ENCODE results near the gene CFAP65. TPM values are rescaled to one million over a fixed set of nuclear protein-coding genes. Genes with fewer than 3 reads are reported as not detected.
A peak's percentile ranks its signal among the peaks of the same experiment; 100 is the strongest.

Gene CFAP65
- total RNA-seq, 2 donors from 2014 or later, result 0.05 to 1.6 TPM

- no peaks in the 10 kb centered on the region for H3K36me3 ChIP-seq
- H3K4me1 ChIP-seq, result peaks cover 3% of the 10 kb centered on the region
- H3K4me3 ChIP-seq, result no peak overlapping the region
- no peak overlapping the region for H3K9ac ChIP-seq (ENCODE audit: low read depth in 2 of 2, low read length in 2 of 2)
- H3K9me3 ChIP-seq, result no peaks in the 10 kb centered on the region
- peak; percentile 53 for DNase-seq
- intact Hi-C loops (cut with DNase I), result no loop called here
- H3K27ac ChIP-seq, result no peak overlapping the region
- TF ChIP-seq, protein P1, sequence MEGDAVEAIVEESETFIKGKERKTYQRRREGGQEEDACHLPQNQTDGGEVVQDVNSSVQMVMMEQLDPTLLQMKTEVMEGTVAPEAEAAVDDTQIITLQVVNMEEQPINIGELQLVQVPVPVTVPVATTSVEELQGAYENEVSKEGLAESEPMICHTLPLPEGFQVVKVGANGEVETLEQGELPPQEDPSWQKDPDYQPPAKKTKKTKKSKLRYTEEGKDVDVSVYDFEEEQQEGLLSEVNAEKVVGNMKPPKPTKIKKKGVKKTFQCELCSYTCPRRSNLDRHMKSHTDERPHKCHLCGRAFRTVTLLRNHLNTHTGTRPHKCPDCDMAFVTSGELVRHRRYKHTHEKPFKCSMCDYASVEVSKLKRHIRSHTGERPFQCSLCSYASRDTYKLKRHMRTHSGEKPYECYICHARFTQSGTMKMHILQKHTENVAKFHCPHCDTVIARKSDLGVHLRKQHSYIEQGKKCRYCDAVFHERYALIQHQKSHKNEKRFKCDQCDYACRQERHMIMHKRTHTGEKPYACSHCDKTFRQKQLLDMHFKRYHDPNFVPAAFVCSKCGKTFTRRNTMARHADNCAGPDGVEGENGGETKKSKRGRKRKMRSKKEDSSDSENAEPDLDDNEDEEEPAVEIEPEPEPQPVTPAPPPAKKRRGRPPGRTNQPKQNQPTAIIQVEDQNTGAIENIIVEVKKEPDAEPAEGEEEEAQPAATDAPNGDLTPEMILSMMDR (IDR thresholded peaks at IDR 0.05), result no peak
- no peaks in the 10 kb centered on the region for H3K27me3 ChIP-seq
Measured at GRCh38 chr2:219037783-219038499, 3.4 kb downstream of the CFAP65 start.

- H3K4me1 ChIP-seq, result no peaks in the 10 kb centered on the region
- no peaks in the 10 kb centered on the region for H3K9me3 ChIP-seq
- no peak overlapping the region for H3K9ac ChIP-seq (ENCODE audit: low read depth in 2 of 2, low read length in 2 of 2)
- no peaks in the 10 kb centered on the region for H3K36me3 ChIP-seq
- TF ChIP-seq, protein P1 (IDR thresholded peaks at IDR 0.05), result no peak
- no peak overlapping the region for H3K27ac ChIP-seq
- no peaks in the 10 kb centered on the region for H3K27me3 ChIP-seq
- no peak overlapping the region for H3K4me3 ChIP-seq
- intact Hi-C loops (cut with DNase I), result no loop called here
- DNase-seq, result no peak
Measured at GRCh38 chr2:219035942-219036341, 5.4 kb downstream of the CFAP65 start.

DNA sequence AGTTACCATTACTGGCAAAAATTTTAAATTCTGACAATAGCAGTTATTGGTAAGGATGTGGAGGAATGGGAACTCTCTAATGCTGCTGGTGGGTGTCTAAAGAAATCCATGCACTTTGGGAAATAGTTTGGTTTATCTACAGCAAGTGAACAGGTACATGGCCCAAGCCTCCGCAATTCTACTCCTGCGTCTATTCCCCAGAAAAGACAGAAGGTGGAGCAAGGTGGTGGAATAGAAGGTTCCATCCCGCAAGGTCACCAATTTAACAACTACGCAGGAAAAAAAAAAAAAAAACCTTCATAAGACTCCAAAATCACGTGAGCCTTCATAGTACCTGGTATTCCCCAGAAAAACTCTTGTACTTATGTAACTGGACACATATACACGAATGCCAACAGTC lies 6.5 kb downstream of the CFAP65 start:
- DNase-seq, result no peak
- intact Hi-C loops (cut with DNase I), result no loop called here
- no peaks in the 10 kb centered on the region for H3K36me3 ChIP-seq
- H3K4me3 ChIP-seq, result no peak overlapping the region
- TF ChIP-seq, protein P1 (IDR thresholded peaks at IDR 0.05), result no peak
- H3K9me3 ChIP-seq, result no peaks in the 10 kb centered on the region
- H3K9ac ChIP-seq (ENCODE audit: low read depth in 2 of 2, low read length in 2 of 2), result no peak overlapping the region
- no peaks in the 10 kb centered on the region for H3K27me3 ChIP-seq
- H3K27ac ChIP-seq, result no peak overlapping the region
- H3K4me1 ChIP-seq, result no peaks in the 10 kb centered on the region

DNA sequence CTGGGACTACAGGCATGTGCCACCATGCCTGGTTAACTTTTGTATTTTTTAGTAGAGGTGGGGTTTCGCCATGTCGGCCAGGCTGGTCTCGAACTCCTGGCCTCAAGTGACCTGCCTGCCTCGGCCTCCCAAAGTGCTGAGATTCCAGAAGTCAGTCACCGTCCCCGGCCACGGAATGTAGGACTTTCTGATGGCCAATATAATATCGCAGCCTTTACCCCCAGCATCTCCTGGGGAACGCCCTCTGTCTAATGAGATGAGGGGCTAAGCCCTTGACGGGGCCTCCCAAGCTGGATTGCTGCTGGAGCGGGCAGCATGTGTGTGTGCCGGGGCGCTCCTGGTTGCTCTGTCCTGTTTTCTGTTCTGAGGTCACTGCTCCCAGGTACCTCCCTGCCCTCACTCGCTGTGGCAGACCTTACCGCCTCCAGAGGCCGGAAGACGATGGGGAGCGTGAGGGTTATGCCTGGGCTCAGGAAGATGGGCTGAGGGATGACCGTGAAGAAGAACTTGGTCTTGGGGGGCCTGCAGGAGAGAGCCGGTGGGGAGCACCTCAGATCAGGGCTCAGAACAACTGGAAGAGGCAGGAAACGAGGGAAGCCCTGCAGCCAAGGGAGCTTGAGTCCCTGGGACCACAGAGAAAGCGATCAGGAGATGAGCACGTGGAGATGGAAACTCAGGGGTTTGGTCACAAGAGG lies 9.1 kb downstream of the CFAP65 start:
- Histone ChIP-seq H3K27me3 (no peaks in the 10 kb centered on the region), H3K4me1 (no peaks in the 10 kb centered on the region), H3K27ac (no peak overlapping the region), H3K9ac (ENCODE audit: low read depth in 2 of 2, low read length in 2 of 2) (no peak overlapping the region), H3K9me3 (no peaks in the 10 kb centered on the region), H3K36me3 (no peaks in the 10 kb centered on the region), H3K4me3 (no peak overlapping the region)
- no peak for DNase-seq
- TF ChIP-seq, protein P1 (IDR thresholded peaks at IDR 0.05), result no peak
- intact Hi-C loops (cut with DNase I), result no loop called here

GRCh38 chr2:219031005-219031738 lies 10.1 kb downstream of the CFAP65 start:
- H3K9me3 ChIP-seq, result no peaks in the 10 kb centered on the region
- H3K4me3 ChIP-seq, result no peak overlapping the region
- no peak for DNase-seq
- H3K9ac ChIP-seq (ENCODE audit: low read depth in 2 of 2, low read length in 2 of 2), result no peak overlapping the region
- H3K36me3 ChIP-seq, result no peaks in the 10 kb centered on the region
- no peak overlapping the region for H3K27ac ChIP-seq
- intact Hi-C loops (cut with DNase I), result no loop called here
- no peaks in the 10 kb centered on the region for H3K27me3 ChIP-seq
- no peaks in the 10 kb centered on the region for H3K4me1 ChIP-seq
- TF ChIP-seq, protein P1 (IDR thresholded peaks at IDR 0.05), result no peak
